HS-27A (cell line): ENCODE data around the gene SMC6.

Source experiments
- DNase-seq: peaks from one replicate; pipeline ENCODE4 v3.0.0-alpha.2; 2012; ENCODE audit warnings: low read depth, missing footprints

Gene SMC6

DNA sequence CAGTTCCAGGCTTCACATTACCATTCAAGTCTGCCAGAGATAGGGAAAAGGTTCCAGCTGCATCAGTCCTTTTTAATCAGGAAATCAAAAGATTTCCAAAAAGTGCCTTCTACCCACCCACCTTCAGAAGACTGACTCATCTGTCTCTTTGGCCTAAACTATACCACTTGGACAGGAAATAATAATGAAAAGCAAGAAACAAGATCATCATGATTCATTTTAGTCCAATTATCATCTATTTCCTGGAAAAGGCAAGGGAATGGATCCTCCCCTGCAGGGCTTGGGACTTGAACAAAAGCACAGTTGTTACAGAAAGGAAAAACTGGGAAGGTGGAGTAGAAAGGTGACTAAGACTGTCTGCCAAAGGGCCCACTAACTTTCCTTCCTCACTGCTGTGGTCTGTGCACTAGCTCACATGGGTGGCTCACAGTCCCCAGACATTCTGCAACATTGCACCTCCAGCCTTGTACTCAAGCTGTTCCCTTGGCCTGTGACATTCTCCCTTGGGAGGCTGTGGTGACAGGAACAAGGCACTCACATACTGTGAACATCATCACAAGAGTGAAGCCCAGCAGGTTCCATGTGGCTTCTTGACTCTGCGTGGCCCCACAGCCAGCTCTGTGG, 137.8 kb downstream of the SMC6 start:
- no peak for DNase-seq

DNA sequence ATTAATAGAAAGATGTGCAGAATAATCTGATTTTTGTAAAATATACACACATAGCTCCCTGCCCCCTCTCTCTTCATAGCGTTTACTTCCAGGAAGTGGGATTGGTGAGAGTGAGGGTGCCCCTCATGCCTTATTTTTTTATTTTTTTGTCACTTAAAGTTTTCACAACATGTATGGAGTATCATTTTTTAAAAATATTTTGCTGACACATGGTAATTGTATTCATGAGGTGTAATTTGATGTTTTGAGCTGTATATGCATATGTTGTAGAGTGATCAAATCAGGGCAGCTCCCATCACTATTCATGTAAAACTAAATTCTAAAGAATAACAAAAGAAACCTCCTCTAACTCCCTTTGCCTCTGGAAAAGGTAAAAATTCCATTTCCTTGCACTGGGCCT, 138.5 kb downstream of the SMC6 start:
- DNase-seq = no peak

- no peak for DNase-seq
Measured at GRCh38 chr2:17614174-17614930, 139.3 kb downstream of the SMC6 start.
